Measurements from ENCODE around the gene DNM1.

The DNM1 gene

DNA sequence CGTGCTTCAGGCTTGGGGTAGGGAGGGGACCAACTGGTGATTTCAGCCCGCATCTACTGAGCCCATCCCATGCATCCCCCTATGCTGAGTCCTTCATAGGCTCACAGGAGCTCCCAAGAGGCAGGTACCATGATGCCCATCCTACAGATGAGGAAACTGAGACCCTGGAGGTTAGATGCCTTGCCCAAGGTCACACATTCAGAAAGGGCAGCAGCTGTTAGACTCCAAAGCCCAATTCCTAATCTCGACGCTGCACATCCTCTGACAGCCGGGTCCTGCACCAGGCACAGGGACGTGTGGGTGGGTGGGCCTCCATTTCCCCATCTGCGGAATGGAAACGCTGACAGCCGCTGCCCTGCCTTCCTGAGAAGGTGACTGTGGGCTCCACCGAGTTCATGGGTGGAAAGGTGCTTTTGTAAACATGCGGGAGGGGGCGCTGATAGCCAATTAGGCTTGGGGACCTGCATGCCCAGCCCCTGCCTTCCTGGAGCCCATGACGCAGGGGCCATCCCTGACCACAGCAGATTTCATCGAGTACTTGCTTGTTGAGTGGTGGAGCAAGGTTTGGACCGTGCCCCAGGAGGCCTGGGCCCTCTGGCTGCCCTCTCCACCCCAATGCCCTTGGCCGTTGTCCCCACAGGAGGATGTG is 2.2 kb downstream of the DNM1 start:
- no peak for DNase-seq (ENCODE audit: low read depth)

DNA sequence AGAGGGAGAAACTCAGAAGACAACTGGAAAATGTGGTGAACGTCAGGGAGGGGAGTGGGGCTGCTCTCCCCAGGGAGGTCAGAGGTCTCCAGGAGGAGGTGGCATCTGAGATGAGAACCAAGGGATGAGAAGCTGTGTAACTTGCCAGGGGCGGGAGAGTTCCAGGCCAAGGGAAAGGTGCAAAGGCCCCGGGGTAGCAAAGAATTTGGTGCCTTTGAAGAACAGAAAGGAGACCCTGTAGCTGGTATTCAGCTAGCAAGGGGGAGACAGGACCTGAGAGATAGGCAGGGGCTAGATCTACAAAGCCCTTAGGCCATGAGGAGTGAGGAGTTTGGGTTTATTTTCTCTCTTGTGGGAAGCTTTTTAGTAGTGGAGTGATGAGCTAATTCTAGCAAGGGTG is 3.3 kb downstream of the DNM1 start:
- DNase-seq (ENCODE audit: low read depth), result no peak

DNA sequence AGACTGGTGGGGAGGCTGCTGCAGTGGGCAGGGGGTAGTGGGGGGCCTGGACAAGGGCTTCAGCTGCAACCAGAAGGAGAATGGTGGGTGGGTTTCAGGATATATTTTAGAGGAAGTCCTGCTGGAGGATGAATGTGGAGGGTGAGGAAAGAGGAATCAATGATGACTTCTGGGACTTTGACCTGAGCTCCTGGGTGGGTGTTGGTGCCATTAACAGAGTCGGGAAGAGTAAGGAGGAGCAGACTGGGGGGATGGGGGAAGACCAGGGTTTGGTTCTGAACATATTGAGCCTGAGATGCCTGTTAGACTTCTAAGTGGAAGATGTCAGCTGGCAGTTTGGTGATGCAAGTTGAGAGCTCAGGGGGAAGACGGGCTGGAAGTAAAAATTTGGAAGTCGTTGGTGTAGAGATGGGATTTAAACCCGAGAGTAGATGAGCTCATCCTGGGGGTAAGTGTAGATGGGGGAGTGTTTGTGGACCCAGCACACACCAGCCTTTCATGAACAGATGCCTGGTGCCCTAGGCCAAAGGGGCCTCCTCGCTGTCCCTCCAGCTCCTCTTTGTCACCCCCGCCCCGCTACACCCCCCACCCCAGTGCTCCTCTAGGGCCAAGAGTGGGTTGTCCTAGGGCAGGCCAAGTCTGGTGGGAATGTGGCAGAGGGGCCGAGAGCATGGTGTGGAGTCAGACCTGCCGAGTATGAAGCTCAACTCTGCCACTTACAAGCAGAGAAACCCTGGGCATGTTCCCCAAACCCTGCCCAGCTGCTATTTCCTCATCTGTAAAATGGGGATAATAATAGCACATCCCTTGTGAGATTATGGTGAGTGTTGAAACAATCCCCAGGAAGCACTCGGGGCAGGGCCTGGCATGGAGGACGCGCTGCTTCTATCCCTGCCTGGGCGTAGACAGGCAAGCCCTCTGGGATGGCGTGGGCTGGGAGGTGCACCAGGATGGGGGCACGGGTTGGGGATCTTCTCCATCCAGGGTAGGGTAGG is 4.0 kb downstream of the DNM1 start:
- DNase-seq (ENCODE audit: low read depth), result no peak

DNA sequence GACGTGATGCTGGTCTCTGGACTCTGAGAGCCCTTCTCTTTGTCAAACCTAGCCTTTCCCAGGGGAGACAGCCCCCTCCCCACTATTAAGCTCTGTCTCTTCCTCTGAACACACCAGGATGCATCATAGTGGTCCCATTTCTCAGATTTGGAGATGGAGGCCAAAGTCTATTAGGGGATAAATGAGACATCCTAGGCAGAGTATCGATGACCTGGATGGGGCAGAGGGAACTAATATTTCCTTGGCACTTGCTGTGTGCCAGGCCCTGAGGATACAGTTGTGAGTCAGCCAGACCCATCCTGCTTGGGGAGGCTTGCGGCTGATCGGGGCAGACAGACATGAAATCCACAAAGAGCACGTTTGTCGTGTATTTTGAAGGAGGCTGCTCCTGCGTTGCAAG is 5.2 kb downstream of the DNM1 start:
- DNase-seq (ENCODE audit: low read depth), result no peak

DNA sequence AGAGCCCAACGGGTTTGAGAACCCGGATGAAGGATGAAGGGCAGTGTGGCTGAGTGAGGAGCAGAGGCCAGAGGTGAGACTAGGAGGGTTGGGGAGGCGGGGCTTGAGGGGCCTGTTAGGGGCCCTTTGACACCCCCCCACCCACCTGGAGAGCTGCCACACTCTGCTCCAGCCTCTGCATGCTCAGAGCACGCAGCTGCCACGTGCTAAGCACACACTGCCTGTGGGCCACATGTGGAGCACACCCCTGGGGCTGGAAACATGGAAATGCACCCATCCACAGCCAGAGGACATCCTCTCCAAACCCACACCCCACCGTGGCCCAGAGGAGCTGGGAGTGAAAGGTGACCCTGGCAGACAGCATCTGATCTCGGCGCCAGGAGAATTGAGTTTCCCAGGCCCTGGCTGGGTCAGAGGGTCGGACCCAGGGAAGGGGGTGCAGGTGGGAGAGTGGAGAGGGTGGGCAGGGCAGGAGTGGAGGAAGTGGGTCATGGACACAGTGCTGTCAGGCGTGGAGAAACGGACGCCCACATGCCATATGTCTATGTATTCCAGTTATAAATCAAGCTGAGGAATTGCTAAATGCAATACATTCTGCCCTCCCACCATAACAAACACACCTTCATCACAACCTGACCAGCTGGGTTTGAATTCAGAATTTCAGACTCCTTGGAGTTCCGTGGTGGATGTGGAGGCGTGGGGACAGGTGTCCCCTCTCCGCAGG is 5.9 kb downstream of the DNM1 start:
- DNase-seq (ENCODE audit: low read depth), result no peak

DNA sequence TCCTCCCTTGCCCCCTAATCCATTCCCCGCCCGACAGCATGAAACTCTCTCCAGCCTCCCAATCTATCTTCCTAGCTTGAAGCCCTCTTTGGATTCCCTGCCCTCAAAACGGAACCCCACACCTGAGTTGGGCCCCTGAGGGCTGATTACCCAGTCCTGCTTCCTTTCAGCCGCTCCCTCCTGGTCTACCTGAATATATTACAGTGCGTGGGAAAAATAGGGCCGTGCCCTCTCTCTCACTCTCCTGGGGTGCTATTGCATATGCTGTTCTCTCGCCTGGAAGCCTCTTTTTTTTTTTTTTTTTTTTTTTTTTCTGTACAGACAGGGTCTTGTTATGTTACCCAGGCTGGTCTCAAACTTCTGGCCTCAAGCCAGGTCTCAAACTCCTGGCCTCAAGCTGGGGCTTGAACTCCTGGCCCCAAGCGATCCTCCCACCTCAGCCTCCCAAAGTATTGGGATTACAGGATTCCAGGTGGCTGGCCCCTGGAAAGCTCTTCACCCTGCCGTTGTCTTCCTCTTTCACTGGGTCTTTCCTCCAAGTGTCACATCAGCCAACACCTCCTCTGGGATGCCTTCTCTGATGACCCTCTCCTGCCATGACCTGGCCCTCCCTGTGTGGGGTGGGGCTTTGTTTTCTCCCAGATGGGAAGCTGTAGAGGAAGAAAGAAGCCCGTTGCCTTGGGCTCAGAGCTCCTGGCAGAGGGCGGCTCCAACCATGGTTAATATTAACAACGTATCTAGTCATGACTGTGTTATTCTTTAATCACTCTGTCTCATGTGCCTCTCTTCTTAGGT is 8.2 kb downstream of the DNM1 start:
- no peak for DNase-seq (ENCODE audit: low read depth)

DNA sequence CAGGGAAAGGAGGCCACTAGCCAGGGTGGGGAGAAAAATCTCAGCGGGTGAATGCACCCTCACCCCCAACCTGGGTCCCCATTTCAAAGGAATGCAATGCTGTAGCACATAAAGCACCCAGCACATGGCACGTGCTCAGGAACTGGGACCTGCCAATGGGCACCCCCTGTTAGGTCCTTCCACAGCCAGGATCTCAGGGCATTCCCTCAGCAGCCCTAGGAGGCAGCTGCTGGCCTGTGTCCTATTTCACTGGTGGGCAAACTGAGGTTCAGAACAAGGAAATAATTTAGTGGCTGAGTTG is 8.8 kb downstream of the DNM1 start:
- no peak for DNase-seq (ENCODE audit: low read depth)

DNA sequence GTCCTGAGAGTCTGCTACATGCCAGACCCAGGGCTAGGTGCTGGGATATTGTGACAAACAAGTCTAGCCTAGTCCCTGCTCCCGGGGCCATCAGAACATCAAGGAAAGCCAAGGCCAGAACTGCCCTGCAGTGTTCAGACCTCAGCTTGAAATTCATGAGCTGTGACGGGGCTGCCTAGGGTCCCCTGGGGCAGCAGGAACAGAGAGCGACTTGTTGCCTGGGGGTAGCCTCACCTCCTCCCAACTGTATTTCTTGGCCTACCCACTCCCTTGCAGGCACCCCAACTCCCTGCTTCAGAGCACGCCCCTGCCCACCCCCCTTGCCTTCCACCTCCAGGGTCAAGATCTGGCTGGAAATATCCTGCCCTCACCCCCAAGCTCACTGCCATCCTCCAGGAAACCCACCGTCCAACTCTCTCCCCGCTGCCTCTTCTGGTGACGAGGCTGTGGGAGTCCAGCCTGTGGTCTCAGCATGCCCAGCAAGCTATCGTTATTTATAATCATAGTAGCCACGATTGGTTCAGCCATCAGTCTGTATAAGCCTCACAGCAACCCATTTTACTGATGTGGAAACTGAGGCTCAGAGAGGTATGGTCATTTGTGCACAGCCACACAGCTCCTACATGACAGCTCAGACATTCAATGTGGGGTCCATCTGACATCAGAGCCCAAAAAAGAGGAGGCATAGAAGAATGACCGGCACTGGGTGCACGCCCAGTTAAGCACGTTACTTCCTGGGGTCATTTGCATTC is 10.7 kb downstream of the DNM1 start:
- no peak for DNase-seq (ENCODE audit: low read depth)

DNA sequence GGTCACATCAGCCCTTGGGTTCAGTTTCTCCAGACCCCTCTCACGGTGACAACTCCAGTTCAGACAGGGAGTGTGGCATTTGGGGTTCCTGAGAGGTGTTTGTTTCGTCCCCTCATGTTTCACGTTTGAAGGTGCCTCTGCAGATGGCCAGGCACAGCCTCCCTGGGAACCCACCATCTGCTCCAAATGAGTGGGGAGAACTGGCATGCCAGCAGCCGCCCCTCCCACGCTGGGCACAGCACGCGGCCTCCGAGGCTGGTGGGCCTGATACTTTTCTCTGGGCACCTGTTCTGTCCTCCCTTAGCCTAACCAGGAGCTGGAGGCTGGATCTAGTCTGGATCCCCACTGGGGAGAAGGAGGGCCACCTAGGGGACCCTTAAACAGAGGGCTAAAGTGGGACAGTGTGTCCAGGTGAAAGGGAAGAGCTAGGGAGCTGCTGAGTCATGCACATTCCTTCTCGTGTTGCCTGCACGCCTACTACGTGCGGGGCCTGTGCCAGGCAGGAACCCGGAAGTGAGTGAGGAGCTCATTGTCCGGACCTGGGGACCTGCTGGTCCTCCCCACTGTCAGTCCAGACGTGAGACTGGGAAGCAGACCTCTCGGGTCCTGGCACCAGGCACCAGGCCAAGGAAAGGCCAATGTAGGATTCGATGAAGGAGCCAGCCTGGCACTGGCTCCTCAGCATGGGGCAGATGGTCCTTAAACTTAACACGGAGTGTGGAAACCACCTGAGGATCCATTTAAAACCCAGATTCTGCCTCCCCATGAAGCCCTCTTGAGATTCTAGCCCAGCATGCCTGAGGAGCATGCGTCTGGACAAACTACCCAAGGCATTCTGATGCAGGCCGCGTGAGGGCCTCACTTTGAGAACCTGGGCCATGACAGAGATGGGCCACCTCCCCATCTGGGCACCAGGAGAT is 11.7 kb downstream of the DNM1 start:
- no peak for DNase-seq (ENCODE audit: low read depth)

DNA sequence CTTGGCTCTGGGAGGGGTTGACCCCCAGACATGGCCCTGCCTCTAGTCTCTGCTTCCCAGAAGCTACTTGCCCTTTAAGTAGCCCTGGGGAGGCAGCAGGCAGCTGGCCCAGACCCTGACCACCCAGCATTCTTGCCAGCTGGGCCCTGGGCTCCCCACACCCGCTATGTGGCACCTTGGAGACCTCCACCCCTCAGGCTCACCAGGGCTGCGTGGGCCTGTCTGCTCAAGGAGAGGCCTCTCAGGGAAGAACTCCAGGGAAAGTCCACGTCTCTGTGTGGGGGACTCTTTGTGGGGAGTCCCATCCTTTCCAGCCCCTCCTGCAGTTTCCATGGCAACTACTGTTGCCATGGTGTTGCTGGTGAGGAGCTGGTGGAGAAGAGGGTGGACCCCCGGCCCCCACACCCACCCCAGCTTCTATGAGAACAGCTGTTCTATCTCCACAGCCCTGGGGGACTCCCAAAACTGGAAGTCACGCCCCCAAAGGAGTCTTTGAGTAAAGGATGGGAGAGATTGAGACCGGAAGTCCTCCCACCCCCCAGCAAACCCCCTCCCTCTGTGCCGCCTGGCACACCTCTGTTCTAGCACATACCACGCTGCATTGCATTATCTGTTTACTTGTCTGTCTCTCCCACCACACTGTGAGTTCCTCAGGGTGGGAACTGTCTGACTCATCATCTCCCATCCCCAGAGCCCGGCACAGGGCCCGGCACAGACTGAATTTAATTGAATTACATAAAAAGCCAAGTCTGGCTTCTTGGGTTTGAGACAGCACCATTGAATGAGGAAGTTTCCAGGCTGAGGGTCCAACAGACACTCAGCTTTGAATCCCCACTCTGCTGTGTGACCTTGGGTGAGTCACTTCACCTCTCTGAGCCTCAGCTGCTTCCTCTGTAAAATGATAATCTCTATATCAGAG is 12.6 kb downstream of the DNM1 start:
- no peak for DNase-seq (ENCODE audit: low read depth)

DNA sequence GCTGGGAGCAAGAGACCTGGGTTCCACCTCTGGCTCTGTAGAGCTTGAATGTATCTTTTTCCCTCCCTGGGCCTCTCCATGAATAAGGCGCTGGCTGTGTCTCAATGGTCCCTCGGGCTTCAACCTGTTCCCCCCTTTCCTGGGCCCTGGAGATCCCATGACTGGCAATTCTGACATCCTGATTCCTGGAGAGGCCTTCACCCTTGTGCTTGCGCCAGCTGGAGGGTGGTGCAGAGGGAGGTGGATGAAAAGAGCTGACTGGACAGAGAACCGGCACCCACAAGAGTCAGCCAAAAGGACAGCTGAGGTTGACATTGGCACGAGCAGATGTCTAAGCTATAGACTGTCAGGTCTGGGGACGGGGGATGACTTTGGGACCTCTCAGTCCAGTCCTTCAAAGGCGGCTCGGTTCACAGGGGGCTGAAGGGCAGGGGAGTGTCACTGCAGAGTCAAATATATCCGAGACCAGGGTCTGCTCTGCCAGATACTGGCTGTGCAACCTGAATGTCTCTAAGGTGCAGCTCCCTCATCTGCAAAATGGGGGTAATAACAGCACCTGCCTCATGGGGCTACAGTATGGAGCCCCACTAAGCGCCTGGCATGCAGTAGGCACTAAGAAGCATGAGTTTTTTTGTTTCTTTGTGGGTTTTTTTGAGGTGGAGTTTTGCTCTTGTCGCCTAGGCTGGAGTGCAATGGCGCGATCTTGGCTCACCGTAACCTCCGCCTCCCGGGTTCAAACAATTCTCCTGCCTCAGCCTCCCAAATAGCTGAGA is 13.8 kb downstream of the DNM1 start:
- DNase-seq (ENCODE audit: low read depth), result no peak

DNA sequence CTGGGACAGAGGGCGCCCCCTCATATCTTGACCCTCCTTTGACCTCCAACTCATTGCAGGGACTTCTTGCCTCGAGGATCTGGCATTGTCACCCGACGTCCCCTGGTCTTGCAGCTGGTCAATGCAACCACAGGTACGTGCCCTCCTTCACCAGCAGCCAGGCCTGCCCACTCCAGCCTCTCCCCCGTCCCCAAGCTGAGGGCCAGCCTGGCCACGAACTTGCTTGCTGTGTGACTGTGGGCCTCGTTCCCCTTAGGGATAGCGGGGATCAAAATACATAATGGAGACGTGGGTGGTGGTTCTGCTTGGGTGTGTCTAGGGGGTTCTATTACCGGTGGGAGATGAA is 15.0 kb downstream of the DNM1 start:
- no peak for DNase-seq (ENCODE audit: low read depth)

DNA sequence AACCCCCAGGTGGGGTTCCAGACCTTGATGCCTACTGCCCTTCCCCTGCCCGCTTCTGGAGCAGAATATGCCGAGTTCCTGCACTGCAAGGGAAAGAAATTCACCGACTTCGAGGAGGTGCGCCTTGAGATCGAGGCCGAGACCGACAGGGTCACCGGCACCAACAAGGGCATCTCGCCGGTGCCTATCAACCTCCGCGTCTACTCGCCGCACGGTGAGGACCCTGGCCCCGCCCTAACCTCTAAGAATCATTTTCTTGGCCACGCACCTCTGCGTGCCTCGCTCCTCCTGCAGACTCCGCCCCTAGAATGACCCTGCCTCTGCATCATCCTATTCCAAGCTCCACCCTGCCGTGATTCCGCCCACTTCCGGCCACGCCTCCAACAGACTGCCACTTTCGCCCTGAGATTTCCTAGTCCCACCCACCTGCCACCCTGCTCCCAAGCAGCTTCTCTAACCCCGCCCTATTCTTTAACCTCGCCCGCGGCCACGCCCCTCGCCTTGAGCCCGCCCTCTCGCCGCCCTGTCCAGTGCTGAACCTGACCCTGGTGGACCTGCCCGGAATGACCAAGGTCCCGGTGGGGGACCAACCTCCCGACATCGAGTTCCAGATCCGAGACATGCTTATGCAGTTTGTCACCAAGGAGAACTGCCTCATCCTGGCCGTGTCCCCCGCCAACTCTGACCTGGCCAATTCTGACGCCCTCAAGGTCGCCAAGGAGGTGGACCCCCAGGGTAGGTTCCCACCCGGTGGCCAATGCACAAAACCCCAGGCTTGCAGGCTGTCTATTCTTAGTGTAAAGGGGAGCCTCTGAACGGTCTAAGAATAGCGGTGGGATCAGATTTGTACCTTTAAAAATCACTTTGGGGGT is 15.6 kb downstream of the DNM1 start:
- peak; percentile 82 for DNase-seq (ENCODE audit: low read depth)

DNA sequence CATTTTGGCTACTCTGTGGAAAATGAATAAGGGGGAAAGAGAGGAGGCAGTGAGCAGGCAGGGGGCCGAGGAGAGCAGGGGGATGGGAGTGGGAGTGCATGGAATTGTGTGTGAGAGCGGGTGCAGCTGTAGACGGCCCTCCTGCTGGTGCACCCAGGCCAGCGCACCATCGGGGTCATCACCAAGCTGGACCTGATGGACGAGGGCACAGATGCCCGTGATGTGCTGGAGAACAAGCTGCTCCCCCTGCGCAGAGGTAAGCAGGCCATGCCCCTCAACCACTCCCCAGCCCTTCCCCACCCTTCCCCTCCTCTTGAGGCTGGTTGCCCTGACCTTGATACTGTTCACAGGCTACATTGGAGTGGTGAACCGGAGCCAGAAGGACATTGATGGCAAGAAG is 16.7 kb downstream of the DNM1 start:
- no peak for DNase-seq (ENCODE audit: low read depth)

DNA sequence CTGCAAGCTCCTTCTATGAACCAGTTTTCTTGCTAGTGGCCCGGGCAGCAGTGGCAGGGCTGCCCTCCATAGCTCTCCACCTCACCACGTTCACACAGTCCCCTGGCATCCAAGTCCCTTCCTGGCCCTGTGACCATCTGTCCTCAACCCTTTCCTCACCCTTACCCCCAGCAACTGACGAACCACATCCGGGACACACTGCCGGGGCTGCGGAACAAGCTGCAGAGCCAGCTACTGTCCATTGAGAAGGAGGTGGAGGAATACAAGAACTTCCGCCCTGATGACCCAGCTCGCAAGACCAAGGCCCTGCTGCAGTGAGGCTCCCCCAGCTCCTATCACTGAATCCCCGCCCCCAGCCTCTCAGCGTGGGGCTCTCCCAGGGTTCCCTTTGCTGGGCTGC is 18.8 kb downstream of the DNM1 start:
- no peak for DNase-seq (ENCODE audit: low read depth)

DNA sequence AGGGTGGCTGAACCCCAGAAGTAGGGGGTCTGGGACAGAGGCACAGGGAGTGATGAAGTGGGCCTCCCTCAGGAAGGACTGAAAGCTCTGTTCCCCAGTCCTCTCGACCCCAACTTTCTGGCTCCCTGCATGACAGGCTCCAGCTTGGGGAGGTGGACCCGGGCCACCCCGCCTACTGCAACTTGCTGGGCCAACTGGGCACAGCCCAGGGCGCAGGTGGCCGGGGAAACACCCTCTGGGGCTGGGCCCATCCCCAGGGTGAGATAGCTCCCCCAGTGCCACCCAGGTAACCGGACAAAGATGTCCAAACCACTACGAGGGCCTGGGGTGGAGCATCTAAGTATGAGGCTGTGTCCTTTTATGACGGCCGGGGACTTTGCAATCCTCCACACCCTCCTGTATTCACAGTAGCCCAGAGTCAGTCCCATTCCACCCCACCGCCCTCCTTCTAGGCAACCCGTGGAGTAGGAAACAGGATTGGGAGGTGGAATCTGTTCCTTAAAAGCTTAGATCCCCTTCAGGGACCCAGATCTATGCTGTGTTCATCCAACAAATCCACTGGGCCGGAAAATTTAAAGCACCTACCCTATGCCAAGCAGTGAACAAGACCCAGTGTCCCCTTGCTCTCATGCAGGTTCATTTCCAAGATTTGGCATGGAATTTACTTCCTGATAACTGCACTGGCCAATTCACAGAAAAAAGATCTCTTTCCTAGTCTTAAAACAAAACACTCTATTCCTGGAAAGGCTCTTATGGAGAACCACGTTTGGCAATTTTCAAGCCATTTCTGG is 19.9 kb downstream of the DNM1 start:
- DNase-seq (ENCODE audit: low read depth), result no peak

DNA sequence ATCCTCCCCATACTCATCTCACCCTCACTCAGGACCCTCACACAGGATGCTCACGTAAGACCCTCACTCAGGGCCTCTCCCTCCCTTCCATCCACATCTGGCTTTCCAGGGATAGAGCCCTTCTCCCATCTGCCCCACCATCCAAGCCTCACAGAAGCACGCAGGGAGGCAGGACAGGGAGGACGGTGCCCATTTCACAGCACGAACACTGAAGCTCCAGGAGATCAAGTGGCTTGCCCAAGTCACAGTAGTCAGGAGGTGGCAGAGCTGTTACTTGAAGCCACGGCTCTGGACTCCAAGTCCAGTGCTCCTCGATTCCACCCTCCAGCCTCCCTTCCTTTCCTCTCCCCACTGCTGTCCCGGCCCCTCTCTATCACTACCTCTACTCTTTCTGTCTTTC is 21.7 kb downstream of the DNM1 start:
- no peak for DNase-seq (ENCODE audit: low read depth)

All from T-helper 22 cell (primary cell).